ENCODE results near the gene FGF1. TPM values are rescaled to one million over a fixed set of nuclear protein-coding genes. Genes with fewer than 3 reads are reported as not detected.
A peak's percentile ranks its signal among the peaks of the same experiment; 100 is the strongest.

FGF1 gene
- polyA plus RNA-seq, 3 donors = not detected

DNA sequence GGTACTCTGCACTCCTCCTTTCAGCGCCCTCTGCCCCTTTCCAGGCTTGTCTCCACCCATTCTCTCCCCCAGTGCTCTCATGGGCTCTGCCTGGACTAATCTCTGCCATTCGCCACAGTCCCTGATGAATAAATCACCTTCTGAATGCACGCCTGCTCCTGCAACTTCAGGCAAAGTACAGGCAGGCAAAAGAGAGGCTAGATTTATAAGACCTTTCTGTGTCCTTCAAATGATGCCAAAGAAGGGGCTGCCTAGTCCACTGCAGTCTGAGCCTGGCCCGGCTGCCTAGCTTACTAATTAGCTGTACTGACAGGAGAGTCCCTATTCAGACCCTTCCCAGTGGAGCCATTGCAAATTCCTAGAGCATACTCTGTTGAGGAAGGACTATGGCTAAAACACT is 7.4 kb downstream of the FGF1 start:
- H3K9ac ChIP-seq (ENCODE audit: insufficient read depth, low read length, poor library complexity, severe bottlenecking) = no peak overlapping the region
- intact Hi-C loops (cut with micrococcal nuclease) = no loop called here

DNA sequence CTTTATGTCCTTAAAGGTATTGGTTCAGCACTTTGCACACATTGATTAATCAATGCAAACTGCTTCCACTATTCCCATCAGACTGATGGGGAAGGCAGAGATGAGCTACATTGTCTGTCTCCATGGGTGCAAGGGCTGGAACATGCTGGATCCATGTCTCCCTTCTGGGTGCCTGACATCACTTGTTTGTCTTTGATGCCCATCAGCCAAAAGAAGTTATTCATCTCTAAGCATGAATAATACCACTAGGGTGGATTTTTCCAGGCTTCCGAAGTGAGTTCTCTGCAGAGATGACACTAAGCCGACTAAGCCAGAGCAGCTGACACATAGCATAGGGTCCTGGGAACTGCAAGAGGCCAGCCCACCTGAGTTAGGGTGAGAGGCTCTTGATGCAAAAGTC is 8.7 kb downstream of the FGF1 start:
- no CpG with 5 or more reads among the region's 2 CpGs for WGBS (ENCODE audit: insufficient coverage)
- H3K27ac Mint-ChIP-seq = no peak overlapping the region

More for the DNA sequence above, 7.4 kb downstream of the FGF1 start:
- H3K4me3 ChIP-seq (replicated peaks in 1 of 3; ENCODE audit: low read depth in 2 of 3, low read length in 3 of 3) = no peak overlapping the region
- H3K4me1 ChIP-seq (ENCODE audit: control insufficient read depth in 1 of 2, insufficient read depth in 2 of 2, low read length in 2 of 2) = no peaks in the 10 kb centered on the region
- Mint-ChIP-seq H3K4me3 (no peak overlapping the region), H3K27ac (peak overlapping the region in 1 of 7 donors; percentile 6), H3K36me3 (no peaks in the 10 kb centered on the region), H3K9me3 (peaks cover 0 to 6% (median 0%) of the 10 kb centered on the region in 7 donors), H3K27me3 (ENCODE audit: low read depth in 3 of 3) (peaks cover 1 to 7% (median 3%) of the 10 kb centered on the region in 3 donors), H3K4me1 (no peaks in the 10 kb centered on the region)
- no peak overlapping the region for H2AFZ ChIP-seq (ENCODE audit: insufficient read depth, low read depth, low read length, poor library complexity, severe bottlenecking)
- 98% methylated on average over 3 of the region's 4 CpGs for WGBS (ENCODE audit: insufficient coverage)
- DNase-seq = no peak
- H3K4me2 ChIP-seq (replicated peaks; ENCODE audit: extremely low read depth, low read length, poor library complexity, severe bottlenecking) = no peak overlapping the region
- H3K36me3 ChIP-seq (replicated peaks in 1 of 2; ENCODE audit: control insufficient read depth in 1 of 2, insufficient read depth in 2 of 2, low read length in 2 of 2) = no peaks in the 10 kb centered on the region
- H3K27me3 ChIP-seq (ENCODE audit: control insufficient read depth in 2 of 2, insufficient read depth in 2 of 2, low read length in 2 of 2) = no peaks in the 10 kb centered on the region
- no peaks in the 10 kb centered on the region for H3K79me2 ChIP-seq (ENCODE audit: insufficient read depth, low read length)
- H4K20me1 ChIP-seq (ENCODE audit: insufficient read depth, low read length) = no peaks in the 10 kb centered on the region
- H3K27ac ChIP-seq (ENCODE audit: low read depth in 1 of 2, low read length in 2 of 2) = no peak overlapping the region
- TF ChIP-seq, protein P1, sequence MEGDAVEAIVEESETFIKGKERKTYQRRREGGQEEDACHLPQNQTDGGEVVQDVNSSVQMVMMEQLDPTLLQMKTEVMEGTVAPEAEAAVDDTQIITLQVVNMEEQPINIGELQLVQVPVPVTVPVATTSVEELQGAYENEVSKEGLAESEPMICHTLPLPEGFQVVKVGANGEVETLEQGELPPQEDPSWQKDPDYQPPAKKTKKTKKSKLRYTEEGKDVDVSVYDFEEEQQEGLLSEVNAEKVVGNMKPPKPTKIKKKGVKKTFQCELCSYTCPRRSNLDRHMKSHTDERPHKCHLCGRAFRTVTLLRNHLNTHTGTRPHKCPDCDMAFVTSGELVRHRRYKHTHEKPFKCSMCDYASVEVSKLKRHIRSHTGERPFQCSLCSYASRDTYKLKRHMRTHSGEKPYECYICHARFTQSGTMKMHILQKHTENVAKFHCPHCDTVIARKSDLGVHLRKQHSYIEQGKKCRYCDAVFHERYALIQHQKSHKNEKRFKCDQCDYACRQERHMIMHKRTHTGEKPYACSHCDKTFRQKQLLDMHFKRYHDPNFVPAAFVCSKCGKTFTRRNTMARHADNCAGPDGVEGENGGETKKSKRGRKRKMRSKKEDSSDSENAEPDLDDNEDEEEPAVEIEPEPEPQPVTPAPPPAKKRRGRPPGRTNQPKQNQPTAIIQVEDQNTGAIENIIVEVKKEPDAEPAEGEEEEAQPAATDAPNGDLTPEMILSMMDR (IDR thresholded peaks at IDR 0.05) = no peak
- H3K9me3 ChIP-seq (replicated peaks in 1 of 2; ENCODE audit: control insufficient read depth in 1 of 2, insufficient read depth in 1 of 2, low read length in 2 of 2) = no peaks in the 10 kb centered on the region

More for the DNA sequence above, 8.7 kb downstream of the FGF1 start:
- no peak overlapping the region for H3K4me2 ChIP-seq (replicated peaks; ENCODE audit: extremely low read depth, low read length, poor library complexity, severe bottlenecking)
- H3K36me3 ChIP-seq (replicated peaks in 1 of 2; ENCODE audit: control insufficient read depth in 1 of 2, insufficient read depth in 2 of 2, low read length in 2 of 2) = no peaks in the 10 kb centered on the region
- TF ChIP-seq, protein P1 (IDR thresholded peaks at IDR 0.05) = no peak
- no peak overlapping the region for H3K4me3 ChIP-seq (replicated peaks in 1 of 3; ENCODE audit: low read depth in 2 of 3, low read length in 3 of 3)
- intact Hi-C loops (cut with micrococcal nuclease) = no loop called here
- H3K27me3 ChIP-seq (ENCODE audit: control insufficient read depth in 2 of 2, insufficient read depth in 2 of 2, low read length in 2 of 2) = no peaks in the 10 kb centered on the region
- H3K79me2 ChIP-seq (ENCODE audit: insufficient read depth, low read length) = no peaks in the 10 kb centered on the region
- H3K4me1 ChIP-seq (ENCODE audit: control insufficient read depth in 1 of 2, insufficient read depth in 2 of 2, low read length in 2 of 2) = no peaks in the 10 kb centered on the region
- Mint-ChIP-seq H3K4me1 (no peaks in the 10 kb centered on the region), H3K9me3 (peaks cover 0 to 6% (median 0%) of the 10 kb centered on the region in 7 donors), H3K36me3 (no peaks in the 10 kb centered on the region), H3K4me3 (no peak overlapping the region), H3K27me3 (ENCODE audit: low read depth in 3 of 3) (peaks cover 3 to 7% (median 4%) of the 10 kb centered on the region in 3 donors)
- no peak overlapping the region for H3K27ac ChIP-seq (ENCODE audit: low read depth in 1 of 2, low read length in 2 of 2)
- H3K9me3 ChIP-seq (replicated peaks in 1 of 2; ENCODE audit: control insufficient read depth in 1 of 2, insufficient read depth in 1 of 2, low read length in 2 of 2) = no peaks in the 10 kb centered on the region
- no peak overlapping the region for H2AFZ ChIP-seq (ENCODE audit: insufficient read depth, low read depth, low read length, poor library complexity, severe bottlenecking)
- DNase-seq = no peak
- H3K9ac ChIP-seq (ENCODE audit: insufficient read depth, low read length, poor library complexity, severe bottlenecking) = no peak overlapping the region
- H4K20me1 ChIP-seq (ENCODE audit: insufficient read depth, low read length) = no peaks in the 10 kb centered on the region

All from CD14-positive monocyte (primary cell).